A549 (cell line): ENCODE results near the gene KCNH2. TPM values are rescaled to one million over a fixed set of nuclear protein-coding genes. Genes with fewer than 3 reads are reported as not detected.

Source experiments
- ATAC-seq, 2 experiments: fragments of 200-7000 bp in 1 of 2; fragments of >200 bp in 1 of 2; cut with Nextera tagmentation in 1 of 2; cut with Tn5 transposase in 1 of 2; 3 replicates each; pipeline versions ENCODE4 v1.8.0 to v1.9.1; 2018 to 2020; ENCODE audit warnings: mild to moderate bottlenecking in 1 of 2, moderate library complexity in 1 of 2
- CTCF ChIA-PET: fragments of 300-600 bp; sonication (Branson Sonifier 250); formaldehyde crosslinking; extraction: SDS; loops from one replicate; lab custom pipeline; 2021; ENCODE audit warnings: antibody characterized with exemption, inconsistent platforms; lab: Yijun Ruan, JAX
- POLR2A ChIA-PET: fragments of 350-600 bp; formaldehyde crosslinking; extraction: SDS; loops from one replicate; lab custom pipeline; 2021; ENCODE audit warnings: antibody characterized with exemption, inconsistent platforms; lab: Yijun Ruan, JAX
- DNase-seq, 2 experiments: peaks; one replicate each; pipeline versions ENCODE4 v3.0.0 to v3.0.0-alpha.2; 2011 to 2016; ENCODE audit warnings: low read depth in 1 of 2, low spot score in 1 of 2
- FAIRE-seq: peaks from 2 replicates; lab custom pipeline; 2011; peaks lifted over from hg19 to GRCh38; lab: Jason Lieb, UNC
- H3K27ac ChIP-seq, 2 experiments: fragments of >200 bp; sonication (Bioruptor Twin); formaldehyde crosslinking; 3 replicates each; pipeline ENCODE4 v1.5.1; 2016 to 2017
- H3K4me1 ChIP-seq: fragments of >200 bp; sonication (Bioruptor Twin); formaldehyde crosslinking; 3 replicates; pipeline ENCODE4 v1.6.1; 2016
- H3K4me2 ChIP-seq: fragments of >200 bp; sonication (Bioruptor Twin); formaldehyde crosslinking; 3 replicates; pipeline ENCODE4 v1.6.1; 2016
- H3K4me3 ChIP-seq: fragments of >200 bp; sonication (Bioruptor Twin); formaldehyde crosslinking; 3 replicates; pipeline ENCODE4 v1.5.1; 2016
- H3K9me3 ChIP-seq: fragments of >200 bp; sonication (Bioruptor Twin); formaldehyde crosslinking; 3 replicates; pipeline ENCODE4 v1.6.1; 2016
- ATOH8 ChIP-seq: fragments of 250-450 bp; sonication (Bioruptor Pico); IDR thresholded peaks from 2 replicates; pipeline ENCODE4 v1.5.0; 2020; ENCODE audit warnings: low read depth, mild to moderate bottlenecking, moderate library complexity
- BCL3 ChIP-seq: fragments of >200 bp; sonication (Bioruptor Twin); formaldehyde crosslinking; IDR thresholded peaks from 3 replicates; pipeline ENCODE4 v1.6.1; 2016
- BHLHE40 ChIP-seq: IDR thresholded peaks from 2 replicates; pipeline ENCODE4 v1.6.1; 2012; ENCODE audit warnings: low read depth, low read length, inconsistent platforms
- CHD2 ChIP-seq: fragments of 150-350 bp; IDR thresholded peaks from 2 replicates; pipeline ENCODE4 v1.6.1; 2014; ENCODE audit warnings: low read length; ENCODE audit not compliant: partially characterized antibody
- CHD4 ChIP-seq: fragments of 200-600 bp; sonication (generic); IDR thresholded peaks from 2 replicates; pipeline ENCODE4 v1.6.1; 2016; ENCODE audit warnings: antibody characterized with exemption, mild to moderate bottlenecking, borderline replicate concordance
- CTCF ChIP-seq: fragments of >200 bp; sonication (Bioruptor Twin); formaldehyde crosslinking; IDR thresholded peaks from 3 replicates; pipeline ENCODE4 v1.5.1; 2016
- EHMT2 ChIP-seq: fragments of 200-600 bp; sonication (generic); IDR thresholded peaks from 2 replicates; pipeline ENCODE4 v1.6.1; 2016; ENCODE audit warnings: antibody characterized with exemption, low read depth, mild to moderate bottlenecking, moderate library complexity
- FOSB ChIP-seq: fragments of 250-450 bp; sonication (Bioruptor Pico); IDR thresholded peaks from 2 replicates; pipeline ENCODE4 v1.5.0; 2020; ENCODE audit warnings: mild to moderate bottlenecking, moderate library complexity
- HEYL ChIP-seq: fragments of 250-450 bp; sonication (Bioruptor Pico); IDR thresholded peaks from 2 replicates; pipeline ENCODE4 v1.8.0; 2021; ENCODE audit warnings: mild to moderate bottlenecking, moderate library complexity
- HOXB13 ChIP-seq: fragments of 250-450 bp; sonication (Bioruptor Pico); IDR thresholded peaks from 2 replicates; pipeline ENCODE4 v1.5.0; 2020; ENCODE audit warnings: low read depth, mild to moderate bottlenecking, moderate library complexity
- KDM1A ChIP-seq: fragments of 200-600 bp; sonication (generic); IDR thresholded peaks from 2 replicates; pipeline ENCODE4 v1.6.1; 2016; ENCODE audit warnings: low read depth, mild to moderate bottlenecking
- MAFK ChIP-seq: fragments of 450-650 bp; IDR thresholded peaks from 2 replicates; pipeline ENCODE4 v1.6.1; 2014; ENCODE audit not compliant: partially characterized antibody
- MAX ChIP-seq: IDR thresholded peaks from 2 replicates; pipeline ENCODE4 v1.6.1; 2012
- NFE2L2 ChIP-seq: fragments of 150-350 bp; conservative IDR thresholded peaks from 2 replicates; pipeline ENCODE4 v1.6.1; 2014; ENCODE audit warnings: low read length
- PBX3 ChIP-seq: IDR thresholded peaks from 2 replicates; pipeline ENCODE4 v1.6.1; 2012
- POLR2AphosphoS2 ChIP-seq: conservative IDR thresholded peaks from 2 replicates; pipeline ENCODE4 v1.6.1; 2012; ENCODE audit warnings: low read length, improper control_type of control experiment, inconsistent platforms
- RAD21 ChIP-seq, 2 experiments: fragments of >200 bp in 1 of 2; sonication (Bioruptor Twin) in 1 of 2; formaldehyde crosslinking in 1 of 2; IDR thresholded peaks in 1 of 2; conservative IDR thresholded peaks in 1 of 2; 2 replicates in 1 of 2; 3 replicates in 1 of 2; pipeline ENCODE4 v1.6.1; 2012 to 2018; ENCODE audit warnings: inconsistent platforms in 1 of 2
- RARB ChIP-seq: fragments of 250-450 bp; sonication (Bioruptor Pico); IDR thresholded peaks from 2 replicates; pipeline ENCODE4 v1.8.0; 2021; ENCODE audit warnings: mild to moderate bottlenecking, moderate library complexity
- RCOR1 ChIP-seq: fragments of 150-350 bp; IDR thresholded peaks from 2 replicates; pipeline ENCODE4 v1.6.1; 2014; ENCODE audit warnings: antibody characterized with exemption, low read length, low read depth
- SMC3 ChIP-seq: fragments of >200 bp; sonication (Bioruptor Twin); formaldehyde crosslinking; IDR thresholded peaks from 3 replicates; pipeline ENCODE4 v1.6.1; 2018; ENCODE audit warnings: inconsistent platforms
- ZNF302 ChIP-seq: fragments of 250-450 bp; sonication (Bioruptor Pico); IDR thresholded peaks from 2 replicates; pipeline ENCODE4 v1.9.0; 2021; ENCODE audit warnings: inconsistent platforms, mild to moderate bottlenecking, moderate library complexity
- WGBS: methylation state at CpG from one replicate; pipeline ENCODE4 v1.1.6; 2017; ENCODE audit errors: missing lambda C conversion rate; 5-methylcytosine and 5-hydroxymethylcytosine counted together
- polyA plus RNA-seq, 4 experiments: library from polyadenylated mRNA; depleted of rRNA in 3 of 4; stranded (reverse); fragments of >200 nt; fragmentation: RNase III in 1 of 4; extraction: RNeasy Plus Mini Kit Qiagen cat#74134 plus additional on column Dnase treatment in 1 of 4; gene quantifications; 2 replicates in 3 of 4; 3 replicates in 1 of 4; pipeline ENCODE4 v1.2.3, GENCODE V29; 2011 to 2017

Gene KCNH2
- polyA plus RNA-seq, 2 of the 4 experiments (the other 2 are of a cell fraction), result 0.26 to 0.41 TPM

- DNase-seq, result no peak
- POLR2A ChIA-PET, result no interaction called here
- CTCF ChIA-PET, result interaction anchor here (0.6 to 5.9 kb wide), 34 partner anchors 10 to 280 kb away, joined by 3 to 95 read pairs (median 8); partner anchors contain the start of genes ATG9B and NOS3
- H3K4me2 ChIP-seq, result no peak overlapping the region
- TF ChIP-seq POLR2AphosphoS2 (no peak), BHLHE40 (no peak), HOXB13 (CRISPR knock-in tag) (no peak), RARB (CRISPR knock-in tag) (no peak), ATOH8 (no peak), CHD2 (no peak), FOSB (CRISPR knock-in tag) (no peak), MAFK (no peak), NFE2L2 (no peak), PBX3 (no peak), MAX (no peak), RCOR1 (no peak), CHD4 (no peak), KDM1A (no peak), RAD21 (conservative IDR thresholded peaks at IDR 0.05 in 1 of 2, IDR thresholded peaks at IDR 0.05 in 1 of 2) (no peak), BCL3 (no peak)
- peak in 1 of 2 experiments; percentile 15; a peak in 3 of 6 replicates for ATAC-seq
- no peak for FAIRE-seq
- H3K4me3 ChIP-seq, result no peak overlapping the region
- 77% methylated on average over 14 of the region's 18 CpGs for WGBS
- H3K9me3 ChIP-seq, result no peaks in the 10 kb centered on the region
- H3K4me1 ChIP-seq, result no peaks in the 10 kb centered on the region
- H3K27ac ChIP-seq, result no peak overlapping the region
Measured at GRCh38 chr7:150963707-150964559, 14.2 kb downstream of the KCNH2 start.

- no peaks in the 10 kb centered on the region for H3K9me3 ChIP-seq
- H3K4me3 ChIP-seq, result no peak overlapping the region
- ChIA-PET POLR2A (no interaction called here), CTCF (interaction anchor here (0.6 to 5.9 kb wide), 46 partner anchors 9 to 1824 kb away, joined by 3 to 95 read pairs (median 6); partner anchors contain the start of genes ATG9B and NOS3)
- peak; percentile 85 to 93 for ATAC-seq
- 45% methylated on average over 16 of the region's 23 CpGs for WGBS
- no peak for FAIRE-seq
- no peak overlapping the region for H3K27ac ChIP-seq
- TF ChIP-seq SMC3 (peak; percentile 66), RAD21 (conservative IDR thresholded peaks at IDR 0.05 in 1 of 2, IDR thresholded peaks at IDR 0.05 in 1 of 2) (peak; percentile 84 to 88), ZNF302 (CRISPR knock-in tag) (no peak), EHMT2 (no peak), HEYL (CRISPR knock-in tag) (no peak), CTCF (peak; percentile 71)
- TF ChIP-seq, all 56 proteins: peak for 3
- DNase-seq, result peak; percentile 38 to 92
- Histone ChIP-seq H3K4me2 (no peak overlapping the region), H3K4me1 (no peaks in the 10 kb centered on the region)
Measured at GRCh38 chr7:150962553-150963399, 15.3 kb downstream of the KCNH2 start.
